Measurements from ENCODE around the gene PACS1.

DNA sequence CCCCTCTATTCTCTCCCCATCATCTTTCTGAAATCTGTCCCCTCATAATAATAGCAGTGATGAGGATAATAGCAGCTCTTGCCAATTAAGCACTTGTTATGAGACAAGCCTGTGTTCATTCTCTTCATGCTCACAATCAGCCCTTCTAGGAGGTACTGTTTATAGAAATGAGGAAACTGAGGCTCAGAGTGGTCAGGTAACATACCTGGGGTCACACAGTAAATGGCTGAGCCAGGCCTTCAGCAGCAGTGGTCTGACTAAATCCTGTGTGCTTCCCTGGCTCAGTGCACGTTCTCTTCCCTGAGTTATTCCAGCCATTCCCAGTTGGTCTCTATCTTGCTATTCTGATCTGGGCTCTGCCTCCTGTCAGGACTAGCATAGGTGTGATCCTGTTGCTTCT, 204.1 kb downstream of the PACS1 start:
- TF ChIP-seq, protein P1, sequence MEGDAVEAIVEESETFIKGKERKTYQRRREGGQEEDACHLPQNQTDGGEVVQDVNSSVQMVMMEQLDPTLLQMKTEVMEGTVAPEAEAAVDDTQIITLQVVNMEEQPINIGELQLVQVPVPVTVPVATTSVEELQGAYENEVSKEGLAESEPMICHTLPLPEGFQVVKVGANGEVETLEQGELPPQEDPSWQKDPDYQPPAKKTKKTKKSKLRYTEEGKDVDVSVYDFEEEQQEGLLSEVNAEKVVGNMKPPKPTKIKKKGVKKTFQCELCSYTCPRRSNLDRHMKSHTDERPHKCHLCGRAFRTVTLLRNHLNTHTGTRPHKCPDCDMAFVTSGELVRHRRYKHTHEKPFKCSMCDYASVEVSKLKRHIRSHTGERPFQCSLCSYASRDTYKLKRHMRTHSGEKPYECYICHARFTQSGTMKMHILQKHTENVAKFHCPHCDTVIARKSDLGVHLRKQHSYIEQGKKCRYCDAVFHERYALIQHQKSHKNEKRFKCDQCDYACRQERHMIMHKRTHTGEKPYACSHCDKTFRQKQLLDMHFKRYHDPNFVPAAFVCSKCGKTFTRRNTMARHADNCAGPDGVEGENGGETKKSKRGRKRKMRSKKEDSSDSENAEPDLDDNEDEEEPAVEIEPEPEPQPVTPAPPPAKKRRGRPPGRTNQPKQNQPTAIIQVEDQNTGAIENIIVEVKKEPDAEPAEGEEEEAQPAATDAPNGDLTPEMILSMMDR (IDR thresholded peaks at IDR 0.05): no peak
- no peak for TF ChIP-seq POLR2A (IDR thresholded peaks at IDR 0.05)
- TF ChIP-seq EP300 (IDR thresholded peaks at IDR 0.05): no peak
- TF ChIP-seq POLR2AphosphoS5 (IDR thresholded peaks at IDR 0.05): no peak

Measured in stomach (tissue), 4 donors.